ENCODE results near the gene GRIK3.

DNA sequence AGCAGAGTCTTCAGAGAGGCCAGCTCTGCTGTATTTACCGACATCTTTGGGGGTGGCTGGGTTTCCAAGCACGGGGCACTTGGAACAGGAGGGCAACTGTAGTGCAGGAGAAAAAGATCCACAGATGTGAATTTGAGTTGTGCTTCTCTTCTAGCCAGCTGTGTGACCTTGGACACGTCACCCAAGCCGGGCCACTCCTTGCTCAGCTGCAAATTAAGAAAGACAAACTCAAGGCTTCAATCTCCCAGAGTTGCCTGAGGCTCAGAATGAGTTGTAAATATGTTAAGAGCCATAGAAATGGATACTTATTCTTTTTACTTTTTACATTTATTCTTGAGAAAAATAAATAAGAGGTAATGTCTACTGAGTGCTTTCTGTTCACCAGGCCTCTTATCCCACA, 24.3 kb downstream of the GRIK3 start:
- TF ChIP-seq POLR2A (IDR thresholded peaks at IDR 0.05) = no peak
- TF ChIP-seq, protein P1, sequence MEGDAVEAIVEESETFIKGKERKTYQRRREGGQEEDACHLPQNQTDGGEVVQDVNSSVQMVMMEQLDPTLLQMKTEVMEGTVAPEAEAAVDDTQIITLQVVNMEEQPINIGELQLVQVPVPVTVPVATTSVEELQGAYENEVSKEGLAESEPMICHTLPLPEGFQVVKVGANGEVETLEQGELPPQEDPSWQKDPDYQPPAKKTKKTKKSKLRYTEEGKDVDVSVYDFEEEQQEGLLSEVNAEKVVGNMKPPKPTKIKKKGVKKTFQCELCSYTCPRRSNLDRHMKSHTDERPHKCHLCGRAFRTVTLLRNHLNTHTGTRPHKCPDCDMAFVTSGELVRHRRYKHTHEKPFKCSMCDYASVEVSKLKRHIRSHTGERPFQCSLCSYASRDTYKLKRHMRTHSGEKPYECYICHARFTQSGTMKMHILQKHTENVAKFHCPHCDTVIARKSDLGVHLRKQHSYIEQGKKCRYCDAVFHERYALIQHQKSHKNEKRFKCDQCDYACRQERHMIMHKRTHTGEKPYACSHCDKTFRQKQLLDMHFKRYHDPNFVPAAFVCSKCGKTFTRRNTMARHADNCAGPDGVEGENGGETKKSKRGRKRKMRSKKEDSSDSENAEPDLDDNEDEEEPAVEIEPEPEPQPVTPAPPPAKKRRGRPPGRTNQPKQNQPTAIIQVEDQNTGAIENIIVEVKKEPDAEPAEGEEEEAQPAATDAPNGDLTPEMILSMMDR (IDR thresholded peaks at IDR 0.05) = no peak
